ENCODE measurements around the gene CCDC88C.

Gene CCDC88C

DNA sequence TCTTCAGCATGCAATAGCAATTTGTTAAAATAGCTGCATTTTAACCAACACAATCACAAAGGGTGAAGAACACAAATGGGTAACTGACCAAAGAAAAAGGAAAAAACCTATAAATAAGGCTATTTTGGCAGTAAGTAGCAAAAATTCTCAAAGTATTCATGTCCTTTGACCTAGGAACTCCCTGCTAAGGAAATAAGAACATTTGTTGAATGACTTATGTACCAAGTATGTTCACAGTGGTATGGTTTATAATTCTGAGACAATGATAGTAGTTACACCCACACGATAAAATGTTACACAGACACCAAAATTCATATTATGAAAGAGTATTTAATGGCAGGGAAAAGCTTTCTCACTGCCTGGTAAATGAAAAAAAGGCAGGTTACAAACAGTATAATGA is 16.9 kb downstream of the CCDC88C start:
- Histone ChIP-seq H3K36me3 (ENCODE audit: insufficient read depth, low read length) (peaks cover 36% of the 10 kb centered on the region), H4K20me1 (ENCODE audit: insufficient read depth, low read length) (no peaks in the 10 kb centered on the region), H3K9me3 (ENCODE audit: low read length) (no peaks in the 10 kb centered on the region), H3K27ac (ENCODE audit: low read depth, low read length, poor library complexity, severe bottlenecking) (peak overlapping the region; percentile 86), H3K9ac (ENCODE audit: low read length) (peak overlapping the region; percentile 57), H3K4me3 (ENCODE audit: low read depth, low read length, poor library complexity, severe bottlenecking) (peak overlapping the region; percentile 66), H3K4me2 (ENCODE audit: low read length) (peak overlapping the region; percentile 68), H3K79me2 (ENCODE audit: insufficient read depth, low read length) (peaks cover 90% of the 10 kb centered on the region), H2AFZ (ENCODE audit: low read length) (no peak overlapping the region), H3K9me2 (ENCODE audit: low read depth, low read length) (no peaks in the 10 kb centered on the region), H3K27me3 (ENCODE audit: insufficient read depth, low read length) (no peaks in the 10 kb centered on the region), H3K4me1 (ENCODE audit: insufficient read depth, low read length, severe bottlenecking) (peaks cover 95% of the 10 kb centered on the region), H3F3A (ENCODE audit: insufficient read depth, low read length) (peaks cover 3% of the 10 kb centered on the region; the same call in 1 of the 2 replicates)
- TF ChIP-seq, protein P1, sequence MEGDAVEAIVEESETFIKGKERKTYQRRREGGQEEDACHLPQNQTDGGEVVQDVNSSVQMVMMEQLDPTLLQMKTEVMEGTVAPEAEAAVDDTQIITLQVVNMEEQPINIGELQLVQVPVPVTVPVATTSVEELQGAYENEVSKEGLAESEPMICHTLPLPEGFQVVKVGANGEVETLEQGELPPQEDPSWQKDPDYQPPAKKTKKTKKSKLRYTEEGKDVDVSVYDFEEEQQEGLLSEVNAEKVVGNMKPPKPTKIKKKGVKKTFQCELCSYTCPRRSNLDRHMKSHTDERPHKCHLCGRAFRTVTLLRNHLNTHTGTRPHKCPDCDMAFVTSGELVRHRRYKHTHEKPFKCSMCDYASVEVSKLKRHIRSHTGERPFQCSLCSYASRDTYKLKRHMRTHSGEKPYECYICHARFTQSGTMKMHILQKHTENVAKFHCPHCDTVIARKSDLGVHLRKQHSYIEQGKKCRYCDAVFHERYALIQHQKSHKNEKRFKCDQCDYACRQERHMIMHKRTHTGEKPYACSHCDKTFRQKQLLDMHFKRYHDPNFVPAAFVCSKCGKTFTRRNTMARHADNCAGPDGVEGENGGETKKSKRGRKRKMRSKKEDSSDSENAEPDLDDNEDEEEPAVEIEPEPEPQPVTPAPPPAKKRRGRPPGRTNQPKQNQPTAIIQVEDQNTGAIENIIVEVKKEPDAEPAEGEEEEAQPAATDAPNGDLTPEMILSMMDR (IDR thresholded peaks at IDR 0.05; ENCODE audit: low read length) = no peak
- no peak for TF ChIP-seq EZH2 (IDR thresholded peaks at IDR 0.05; ENCODE audit: borderline replicate concordance, low read length)

DNA sequence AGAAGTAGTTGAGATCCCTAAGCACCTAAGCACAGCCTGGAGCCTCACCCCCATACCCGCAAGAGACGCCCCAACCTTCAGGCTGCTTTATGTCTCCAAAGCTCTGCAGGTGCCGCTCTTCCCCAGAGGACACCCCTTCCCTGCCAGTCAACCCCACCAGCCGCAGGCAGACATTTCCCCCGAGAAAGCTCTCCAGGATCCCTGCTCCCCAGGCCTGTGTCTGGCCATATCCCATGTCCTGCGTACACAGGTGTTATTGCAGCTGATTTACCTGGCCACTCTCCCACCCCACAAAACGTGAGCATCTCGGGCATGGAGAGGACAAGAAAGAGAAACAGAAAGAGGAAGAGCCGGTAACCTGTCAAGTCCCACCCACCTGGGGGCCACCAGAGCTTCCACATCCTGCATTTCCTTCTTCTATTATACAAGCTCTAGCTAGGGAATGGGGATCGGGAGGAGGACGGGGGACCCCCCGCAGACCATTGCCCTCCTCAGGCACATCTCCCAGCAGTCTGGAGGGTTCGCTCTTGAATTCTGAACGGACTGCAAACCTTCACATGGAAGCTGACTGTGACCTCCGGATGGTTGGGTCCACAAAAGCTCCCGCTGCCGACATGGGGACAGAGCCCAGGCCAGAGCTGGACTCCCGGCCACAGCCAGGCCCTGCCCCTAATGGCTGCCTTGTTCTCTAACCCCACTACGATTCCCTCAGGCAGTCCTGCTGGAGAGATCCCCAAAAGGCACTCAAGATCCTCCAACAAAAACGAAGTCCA is 17.6 kb downstream of the CCDC88C start:
- peaks cover 3% of the 10 kb centered on the region; the same call in 1 of the 2 replicates for H3F3A ChIP-seq (ENCODE audit: insufficient read depth, low read length)
- peaks cover 95% of the 10 kb centered on the region for H3K4me1 ChIP-seq (ENCODE audit: insufficient read depth, low read length, severe bottlenecking)
- no peaks in the 10 kb centered on the region for H3K9me2 ChIP-seq (ENCODE audit: low read depth, low read length)
- H3K79me2 ChIP-seq (ENCODE audit: insufficient read depth, low read length) = peaks cover 90% of the 10 kb centered on the region
- H2AFZ ChIP-seq (ENCODE audit: low read length) = no peak overlapping the region
- peak overlapping the region; percentile 86 for H3K27ac ChIP-seq (ENCODE audit: low read depth, low read length, poor library complexity, severe bottlenecking)
- H3K4me3 ChIP-seq (ENCODE audit: low read depth, low read length, poor library complexity, severe bottlenecking) = peak overlapping the region; percentile 66
- H3K36me3 ChIP-seq (ENCODE audit: insufficient read depth, low read length) = peaks cover 37% of the 10 kb centered on the region; the same call in 1 of the 2 replicates
- no peaks in the 10 kb centered on the region for H3K9me3 ChIP-seq (ENCODE audit: low read length)
- H3K4me2 ChIP-seq (ENCODE audit: low read length) = peak overlapping the region; percentile 68
- TF ChIP-seq, protein P1 (IDR thresholded peaks at IDR 0.05; ENCODE audit: low read length) = no peak
- TF ChIP-seq EZH2 (IDR thresholded peaks at IDR 0.05; ENCODE audit: borderline replicate concordance, low read length) = no peak
- no peaks in the 10 kb centered on the region for H3K27me3 ChIP-seq (ENCODE audit: insufficient read depth, low read length)
- no peaks in the 10 kb centered on the region for H4K20me1 ChIP-seq (ENCODE audit: insufficient read depth, low read length)
- H3K9ac ChIP-seq (ENCODE audit: low read length) = peak overlapping the region; percentile 57

DNA sequence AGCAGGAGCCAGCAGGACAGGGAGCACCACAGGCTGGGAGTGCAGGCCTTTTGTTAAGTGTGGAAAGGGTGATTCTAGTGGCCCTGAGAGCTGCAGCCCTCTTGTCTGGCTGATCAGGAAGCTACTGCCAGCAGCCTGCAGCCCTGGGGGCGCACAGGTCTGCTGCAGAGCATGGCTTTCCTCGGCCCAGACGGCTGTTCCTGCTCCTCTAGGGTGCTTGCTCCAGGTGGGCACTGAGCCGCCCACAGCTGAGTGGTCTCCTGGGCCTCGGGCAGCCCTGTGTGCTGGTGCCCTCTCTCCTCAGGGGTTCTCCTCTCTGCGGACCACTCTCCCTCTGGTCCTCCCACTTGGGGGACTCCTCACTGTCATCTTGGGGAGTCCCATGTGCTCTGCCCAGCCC is 18.9 kb downstream of the CCDC88C start:
- Histone ChIP-seq H3K4me1 (ENCODE audit: insufficient read depth, low read length, severe bottlenecking) (peaks cover 96% of the 10 kb centered on the region), H2AFZ (ENCODE audit: low read length) (no peak overlapping the region), H3K9me3 (ENCODE audit: low read length) (no peaks in the 10 kb centered on the region), H3F3A (ENCODE audit: insufficient read depth, low read length) (peaks cover 3% of the 10 kb centered on the region; the same call in 1 of the 2 replicates), H3K9me2 (ENCODE audit: low read depth, low read length) (no peaks in the 10 kb centered on the region), H3K27ac (ENCODE audit: low read depth, low read length, poor library complexity, severe bottlenecking) (peak overlapping the region; percentile 86), H3K4me3 (ENCODE audit: low read depth, low read length, poor library complexity, severe bottlenecking) (peak overlapping the region; percentile 66), H3K36me3 (ENCODE audit: insufficient read depth, low read length) (peaks cover 43% of the 10 kb centered on the region; the same call in 1 of the 2 replicates), H3K79me2 (ENCODE audit: insufficient read depth, low read length) (peaks cover 92% of the 10 kb centered on the region), H4K20me1 (ENCODE audit: insufficient read depth, low read length) (no peaks in the 10 kb centered on the region), H3K27me3 (ENCODE audit: insufficient read depth, low read length) (no peaks in the 10 kb centered on the region), H3K4me2 (ENCODE audit: low read length) (peak overlapping the region; percentile 68), H3K9ac (ENCODE audit: low read length) (peak overlapping the region; percentile 38; the same call in 1 of the 2 replicates)
- no peak for TF ChIP-seq EZH2 (IDR thresholded peaks at IDR 0.05; ENCODE audit: borderline replicate concordance, low read length)
- TF ChIP-seq, protein P1 (IDR thresholded peaks at IDR 0.05; ENCODE audit: low read length) = no peak
